H1 (cell line): ENCODE measurements around the gene PLA2G4F. TPM values are rescaled to one million over a fixed set of nuclear protein-coding genes. Genes with fewer than 3 reads are reported as not detected.

Experiments
- CTCF ChIA-PET: fragments of 300-600 bp; sonication (Branson Sonifier 250); formaldehyde crosslinking; loops from one replicate; lab custom pipeline; 2021; ENCODE audit not compliant: partially characterized antibody; lab: Charles Lee
- POLR2A ChIA-PET: fragments of 300-600 bp; sonication (Branson Sonifier 250); formaldehyde crosslinking; loops from one replicate; lab custom pipeline; 2021; ENCODE audit warnings: inconsistent platforms; ENCODE audit not compliant: partially characterized antibody; lab: Charles Lee
- DNase-seq, 2 experiments: peaks; one replicate each; pipeline versions ENCODE4 v3.0.0 to v3.0.0-alpha.2; 2010 to 2022; ENCODE audit warnings: low spot score in 2 of 2, low read depth in 1 of 2, mixed read lengths in 1 of 2
- FAIRE-seq: peaks from 2 replicates; lab custom pipeline; 2011; peaks lifted over from hg19 to GRCh38; lab: Jason Lieb, UNC
- H2AFZ ChIP-seq: 2 replicates; pipeline ENCODE4 v1.8.1; 2012; ENCODE audit warnings: low read length, inconsistent platforms
- H2AK5ac ChIP-seq: 2 replicates; pipeline ENCODE4 v1.6.1; 2013; ENCODE audit warnings: low read depth, low read length
- H2BK120ac ChIP-seq: replicated peaks from 2 replicates; pipeline ENCODE3; 2013; ENCODE audit warnings: low read depth, low read length, inconsistent platforms
- H2BK12ac ChIP-seq: 2 replicates; pipeline ENCODE4 v1.6.1; 2013; ENCODE audit warnings: low read depth, low read length
- H2BK15ac ChIP-seq: 2 replicates; pipeline ENCODE4 v1.6.1; 2013; ENCODE audit warnings: low read length
- H2BK20ac ChIP-seq: 2 replicates; pipeline ENCODE4 v1.6.1; 2013; ENCODE audit warnings: low read length
- H2BK5ac ChIP-seq: 2 replicates; pipeline ENCODE4 v1.6.1; 2013; ENCODE audit warnings: low read depth, low read length
- H3K14ac ChIP-seq: 2 replicates; pipeline ENCODE4 v1.6.1; 2013; ENCODE audit warnings: inconsistent platforms; ENCODE audit not compliant: insufficient read length
- H3K18ac ChIP-seq: 2 replicates; pipeline ENCODE4 v1.6.1; 2013; ENCODE audit warnings: low read length; ENCODE audit errors: extremely low read depth
- H3K23ac ChIP-seq: 2 replicates; pipeline ENCODE4 v1.6.1; 2013; ENCODE audit warnings: inconsistent platforms; ENCODE audit not compliant: insufficient read length
- H3K23me2 ChIP-seq: 2 replicates; pipeline ENCODE4 v1.6.1; 2013; ENCODE audit warnings: low read depth, low read length
- H3K27ac ChIP-seq: 2 replicates; pipeline ENCODE4 v1.6.1; 2011; ENCODE audit warnings: low read depth, low read length, inconsistent platforms
- H3K27me3 ChIP-seq, 4 experiments: replicated peaks in 1 of 4; 1 replicate in 1 of 4; 2 replicates in 3 of 4; pipeline versions ENCODE4 v1.6.1 to v1.8.1; 2011 to 2013; ENCODE audit warnings: low read length in 3 of 4, mild to moderate bottlenecking in 3 of 4, inconsistent platforms in 2 of 4, mixed read lengths in 2 of 4, moderate library complexity in 1 of 4; ENCODE audit not compliant: control insufficient read depth in 3 of 4, insufficient read depth in 3 of 4; ENCODE audit errors: extremely low read depth in 1 of 4
- H3K36me3 ChIP-seq, 4 experiments: 2 replicates each; pipeline versions ENCODE4 v1.6.1 to v1.8.1; 2011 to 2013; ENCODE audit warnings: mild to moderate bottlenecking in 4 of 4, low read length in 3 of 4, moderate library complexity in 2 of 4, control low read depth in 1 of 4, inconsistent platforms in 1 of 4; ENCODE audit not compliant: insufficient read depth in 4 of 4, control insufficient read depth in 2 of 4
- H3K4ac ChIP-seq: replicated peaks from 2 replicates; pipeline ENCODE3; 2013; ENCODE audit warnings: low read length, low read depth, mixed read lengths, inconsistent platforms; ENCODE audit not compliant: insufficient read length
- H3K4me1 ChIP-seq, 4 experiments: replicated peaks in 1 of 4; 1 replicate in 1 of 4; 2 replicates in 3 of 4; pipeline versions ENCODE4 v1.6.1 to v1.8.1; 2011 to 2013; ENCODE audit warnings: low read length in 3 of 4, inconsistent platforms in 2 of 4, mixed read lengths in 1 of 4; ENCODE audit not compliant: insufficient read depth in 4 of 4, control insufficient read depth in 3 of 4
- H3K4me2 ChIP-seq, 2 experiments: 2 replicates each; pipeline versions ENCODE4 v1.6.1 to v1.8.1; 2011 to 2013; ENCODE audit warnings: low read depth in 2 of 2, low read length in 2 of 2, control low read depth in 1 of 2, inconsistent platforms in 1 of 2, mild to moderate bottlenecking in 1 of 2; ENCODE audit not compliant: insufficient read depth in 1 of 2
- H3K4me3 ChIP-seq, 4 experiments: fragments of 200-600, 300-600 bp in 1 of 4; sonication (generic), shearing (Covaris generic), sonication (Bioruptor Twin) in 1 of 4; 2 replicates each; pipeline versions ENCODE4 v1.5.1 to v1.8.1; 2011 to 2016; ENCODE audit warnings: low read length in 4 of 4, low read depth in 3 of 4, control low read depth in 2 of 4, inconsistent platforms in 2 of 4, mild to moderate bottlenecking in 2 of 4, mixed read lengths in 1 of 4, moderate library complexity in 1 of 4; ENCODE audit not compliant: insufficient read depth in 2 of 4; ENCODE audit errors: extremely low read depth in 1 of 4
- H3K56ac ChIP-seq: replicated peaks from 2 replicates; pipeline ENCODE3; 2013; ENCODE audit warnings: low read depth, mild to moderate bottlenecking, mixed read lengths, low read length, inconsistent platforms; ENCODE audit not compliant: insufficient read length
- H3K79me1 ChIP-seq: 2 replicates; pipeline ENCODE4 v1.6.1; 2013; ENCODE audit warnings: low read depth, low read length, control low read depth
- H3K79me2 ChIP-seq, 2 experiments: 2 replicates each; pipeline versions ENCODE4 v1.6.1 to v1.8.1; 2012 to 2013; ENCODE audit warnings: low read length in 2 of 2, mild to moderate bottlenecking in 2 of 2, inconsistent platforms in 1 of 2; ENCODE audit not compliant: insufficient read depth in 2 of 2, control insufficient read depth in 1 of 2
- H3K9ac ChIP-seq, 4 experiments: replicated peaks in 1 of 4; 1 replicate in 1 of 4; 2 replicates in 3 of 4; pipeline versions ENCODE4 v1.6.1 to v1.8.1; 2011 to 2013; ENCODE audit warnings: low read depth in 3 of 4, low read length in 3 of 4, control low read depth in 2 of 4, mild to moderate bottlenecking in 2 of 4, moderate library complexity in 2 of 4, inconsistent platforms in 1 of 4; ENCODE audit errors: extremely low read depth in 1 of 4
- H3K9me3 ChIP-seq, 2 experiments: 2 replicates each; pipeline versions ENCODE4 v1.6.1 to v1.8.1; 2012 to 2013; ENCODE audit warnings: mild to moderate bottlenecking in 2 of 2, moderate library complexity in 2 of 2, control low read depth in 1 of 2, inconsistent platforms in 1 of 2, low read depth in 1 of 2, low read length in 1 of 2, mixed read lengths in 1 of 2; ENCODE audit not compliant: insufficient read depth in 2 of 2
- H4K20me1 ChIP-seq, 2 experiments: replicated peaks in 1 of 2; 2 replicates each; pipeline versions ENCODE3 to v1.8.1; 2011 to 2013; ENCODE audit warnings: inconsistent platforms in 2 of 2, low read length in 2 of 2, mild to moderate bottlenecking in 1 of 2; ENCODE audit not compliant: insufficient read depth in 2 of 2, control insufficient read depth in 1 of 2
- H4K5ac ChIP-seq: 2 replicates; pipeline ENCODE4 v1.6.1; 2013; ENCODE audit warnings: low read length, low read depth, mixed read lengths, inconsistent platforms; ENCODE audit not compliant: insufficient read length
- H4K8ac ChIP-seq: 2 replicates; pipeline ENCODE4 v1.8.0; 2013; ENCODE audit warnings: mild to moderate bottlenecking, moderate library complexity, low read length, inconsistent platforms; ENCODE audit not compliant: insufficient read depth; ENCODE audit errors: extremely low read depth
- H4K91ac ChIP-seq: replicated peaks from 2 replicates; pipeline ENCODE3; 2013; ENCODE audit warnings: low read length, mixed read lengths, inconsistent platforms; ENCODE audit not compliant: insufficient read length
- CTBP2 ChIP-seq: IDR thresholded peaks from 2 replicates; pipeline ENCODE4 v1.7.0; 2011; ENCODE audit warnings: borderline replicate concordance, mild to moderate bottlenecking, moderate library complexity, mixed read lengths, low read length; ENCODE audit not compliant: insufficient read depth, insufficient read length
- E2F6 ChIP-seq: IDR thresholded peaks from 2 replicates; pipeline ENCODE4 v1.6.1; 2012; ENCODE audit warnings: inconsistent platforms
- NRF1 ChIP-seq: IDR thresholded peaks from 2 replicates; pipeline ENCODE4 v1.6.1; 2011; ENCODE audit warnings: mild to moderate bottlenecking, low read depth, low read length, improper control_type of control experiment
- POLR2A ChIP-seq, 2 experiments: IDR thresholded peaks; 1 replicate in 1 of 2; 2 replicates in 1 of 2; pipeline ENCODE4 v1.6.1; 2011; ENCODE audit warnings: low read depth in 2 of 2, low read length in 2 of 2, mild to moderate bottlenecking in 2 of 2; ENCODE audit errors: control extremely low read depth in 1 of 2
- POU5F1 ChIP-seq: IDR thresholded peaks from 2 replicates; pipeline ENCODE4 v1.6.1; 2011; ENCODE audit warnings: low read depth, mild to moderate bottlenecking, low read length, moderate library complexity
- TBP ChIP-seq: IDR thresholded peaks from 2 replicates; pipeline ENCODE4 v1.6.1; 2011; ENCODE audit warnings: low read depth, low read length, improper control_type of control experiment
- WGBS, 2 experiments: shearing (Covaris generic) in 1 of 2; methylation state at CpG; one replicate each; pipeline versions ENCODE4 v1.1.6 to v1.1.7; 2013 to 2015; ENCODE audit warnings: low lambda C conversion rate in 2 of 2, mixed read lengths in 2 of 2, inconsistent platforms in 1 of 2, low coverage in 1 of 2, missing lambda C conversion rate in 1 of 2; ENCODE audit not compliant: insufficient replicate concordance in 2 of 2, insufficient coverage in 1 of 2, insufficient read length in 1 of 2; ENCODE audit errors: extremely low coverage in 1 of 2, missing lambda C conversion rate in 1 of 2; 5-methylcytosine and 5-hydroxymethylcytosine counted together
- polyA plus RNA-seq, 7 experiments: library from polyadenylated mRNA; depleted of rRNA in 3 of 7; stranded (reverse) in 5 of 7; unstranded in 2 of 7; fragments of >200 nt in 5 of 7; fragments of 200-250 nt in 2 of 7; gene quantifications; 1 replicate in 5 of 7; 2 replicates in 1 of 7; 4 replicates in 1 of 7; pipeline versions ENCODE4 v1.2.1 to v1.2.3, GENCODE V29; 2011 to 2013; ENCODE audit warnings: missing spikeins in 2 of 7, mixed read lengths in 2 of 7
- total RNA-seq: library from RNA; stranded (reverse); fragmentation: NEBNext Ultra II Directional; extraction: Animal tissue kit (Norgen Biotek cat#: 25700); gene quantifications from 2 replicates; pipeline ENCODE4 v1.2.1, GENCODE V29; 2021
- TF ChIP-seq, protein P1 (sequence below): IDR thresholded peaks from 2 replicates; pipeline ENCODE4 v1.6.1; 2012; ENCODE audit warnings: low read length, inconsistent platforms
- TF ChIP-seq, protein P2 (sequence below): IDR thresholded peaks from 2 replicates; pipeline ENCODE4 v1.6.1; 2011; ENCODE audit warnings: low read depth, mild to moderate bottlenecking, low read length; ENCODE audit not compliant: insufficient read depth

PLA2G4F gene
- total and polyA plus RNA-seq, 2 of the 8 experiments (the other 6 are each of a cell fraction or from before 2014, with no cell fraction given) = not detected

GRCh38 chr15:42131826-42132806, 24.3 kb downstream of the PLA2G4F start:
- Histone ChIP-seq H3K27ac (no peak overlapping the region), H4K91ac (no peak overlapping the region), H3K23ac (no peak overlapping the region), H3K36me3 (no peaks in the 10 kb centered on the region), H3K23me2 (no peaks in the 10 kb centered on the region), H4K8ac (no peak overlapping the region), H3K79me1 (no peaks in the 10 kb centered on the region), H3K18ac (0 out of 2 replicates have a peak overlapping the region, but pooled peaks have one; percentile 7), H4K20me1 (no peaks in the 10 kb centered on the region), H3K79me2 (no peaks in the 10 kb centered on the region), H2BK120ac (no peak overlapping the region), H4K5ac (no peak overlapping the region), H3K27me3 (no peaks in the 10 kb centered on the region), H3K4me3 (no peak overlapping the region), H2BK12ac (no peak overlapping the region), H3K14ac (no peak overlapping the region), H3K4me1 (peaks cover 0 to 7% (median 4%) of the 10 kb centered on the region in 4 experiments; a peak in 3 of 7 replicates), H2AK5ac (no peak overlapping the region), H3K4me2 (no peak overlapping the region; a peak in 1 of 4 replicates), H3K56ac (no peak overlapping the region), H2AFZ (peak overlapping the region; percentile 76; the same call in 1 of the 2 replicates), H2BK20ac (no peak overlapping the region), H2BK5ac (no peak overlapping the region), H3K9me3 (no peaks in the 10 kb centered on the region), H2BK15ac (no peak overlapping the region), H3K4ac (no peak overlapping the region), H3K9ac (no peak overlapping the region)
- WGBS, 2 experiments = 81% methylated on average over 8 of the region's 9 CpGs; no CpG with 5 or more reads in 1 of the 2 experiments
- ChIA-PET POLR2A (interaction anchor here (0.7 kb wide), 1 partner anchor 53 kb away, joined by 3 read pairs; no protein-coding TSS in a partner anchor), CTCF (interaction anchor here (0.9 to 22.6 kb wide), 14 partner anchors 7 to 253 kb away, joined by 3 to 416 read pairs (median 5); no protein-coding TSS in a partner anchor)
- FAIRE-seq = no peak
- DNase-seq = no peak
- TF ChIP-seq CTBP2 (no peak), E2F6 (no peak), TBP (no peak), POLR2A (IDR thresholded peaks at IDR 0.05; ENCODE audit: control extremely low read depth in 1 of 2, low read depth in 2 of 2, low read length in 2 of 2) (no peak), POU5F1 (no peak), NRF1 (no peak)
- TF ChIP-seq, protein P1, sequence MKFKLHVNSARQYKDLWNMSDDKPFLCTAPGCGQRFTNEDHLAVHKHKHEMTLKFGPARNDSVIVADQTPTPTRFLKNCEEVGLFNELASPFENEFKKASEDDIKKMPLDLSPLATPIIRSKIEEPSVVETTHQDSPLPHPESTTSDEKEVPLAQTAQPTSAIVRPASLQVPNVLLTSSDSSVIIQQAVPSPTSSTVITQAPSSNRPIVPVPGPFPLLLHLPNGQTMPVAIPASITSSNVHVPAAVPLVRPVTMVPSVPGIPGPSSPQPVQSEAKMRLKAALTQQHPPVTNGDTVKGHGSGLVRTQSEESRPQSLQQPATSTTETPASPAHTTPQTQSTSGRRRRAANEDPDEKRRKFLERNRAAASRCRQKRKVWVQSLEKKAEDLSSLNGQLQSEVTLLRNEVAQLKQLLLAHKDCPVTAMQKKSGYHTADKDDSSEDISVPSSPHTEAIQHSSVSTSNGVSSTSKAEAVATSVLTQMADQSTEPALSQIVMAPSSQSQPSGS = no peak
- TF ChIP-seq, protein P2, sequence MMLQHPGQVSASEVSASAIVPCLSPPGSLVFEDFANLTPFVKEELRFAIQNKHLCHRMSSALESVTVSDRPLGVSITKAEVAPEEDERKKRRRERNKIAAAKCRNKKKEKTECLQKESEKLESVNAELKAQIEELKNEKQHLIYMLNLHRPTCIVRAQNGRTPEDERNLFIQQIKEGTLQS = no peak
